Islet of Langerhans (tissue), 1 donor: ENCODE results near the gene LRP8.
"Not testable (repeated sequence)": the region's sequence is repeated elsewhere in the genome, so short reads cannot be mapped to it uniquely, and the experiment has no call there.

Experiments
- FAIRE-seq: peaks from one replicate; lab custom pipeline; 2011; peaks lifted over from hg19 to GRCh38; lab: Jason Lieb, UNC

Gene LRP8

DNA sequence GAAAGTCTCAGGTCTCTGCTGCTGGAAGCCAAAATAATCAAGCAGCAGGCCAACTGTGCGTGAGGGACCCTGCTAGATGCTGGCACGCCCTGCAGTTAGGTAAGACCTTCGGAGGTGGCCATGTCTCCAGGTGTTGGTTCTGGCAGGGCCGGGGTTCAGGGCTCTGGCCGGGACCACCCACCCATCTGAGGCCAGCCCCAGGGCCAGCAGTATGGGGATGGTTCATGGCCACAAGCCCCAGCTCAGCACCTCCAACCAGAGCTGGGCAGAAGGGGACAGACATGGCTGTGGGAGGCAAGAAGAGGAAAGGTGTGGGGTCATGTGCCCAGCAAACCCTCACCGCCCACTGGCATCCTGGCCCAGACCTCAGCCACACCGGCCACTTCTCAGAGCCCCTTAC lies 23.3 kb downstream of the LRP8 start:
- no peak for FAIRE-seq

DNA sequence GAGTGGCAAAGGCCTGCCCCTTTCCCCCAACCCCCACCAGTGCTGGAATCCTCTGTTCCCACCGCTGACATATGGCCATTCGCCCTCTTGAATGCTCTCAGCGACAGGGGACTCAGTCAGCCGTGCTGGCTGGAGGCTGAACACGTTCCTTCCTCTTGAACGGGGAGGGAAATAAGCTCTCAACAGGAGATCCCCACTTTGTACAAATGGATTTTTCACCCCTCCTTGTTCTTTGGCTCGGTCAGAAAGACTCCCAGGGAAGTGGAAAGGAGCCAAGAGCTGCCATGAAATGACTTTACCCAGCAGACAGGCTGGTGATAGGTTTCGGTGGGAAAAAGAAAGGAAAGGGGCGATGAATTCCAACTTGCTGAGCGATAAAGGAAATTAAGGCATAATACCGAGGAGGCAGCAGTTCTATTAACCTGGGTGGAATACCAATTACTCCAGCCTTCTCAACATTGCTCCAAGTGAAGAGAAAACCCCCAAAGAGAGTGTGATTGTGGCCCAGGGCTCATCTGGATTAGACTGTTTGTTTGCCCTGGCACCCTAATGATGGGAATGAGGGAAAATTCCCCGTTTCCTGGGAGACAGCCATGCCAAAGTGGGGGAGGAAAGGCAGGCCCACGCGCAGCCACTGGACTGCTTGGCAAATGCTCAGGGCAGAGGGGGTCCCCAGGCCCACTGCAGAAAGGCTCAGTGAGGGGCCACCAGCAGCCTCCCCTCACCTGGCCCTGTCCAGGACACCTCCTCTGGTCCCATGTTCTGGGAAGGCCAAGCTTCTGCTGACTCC lies 23.9 kb downstream of the LRP8 start:
- FAIRE-seq, result no peak

DNA sequence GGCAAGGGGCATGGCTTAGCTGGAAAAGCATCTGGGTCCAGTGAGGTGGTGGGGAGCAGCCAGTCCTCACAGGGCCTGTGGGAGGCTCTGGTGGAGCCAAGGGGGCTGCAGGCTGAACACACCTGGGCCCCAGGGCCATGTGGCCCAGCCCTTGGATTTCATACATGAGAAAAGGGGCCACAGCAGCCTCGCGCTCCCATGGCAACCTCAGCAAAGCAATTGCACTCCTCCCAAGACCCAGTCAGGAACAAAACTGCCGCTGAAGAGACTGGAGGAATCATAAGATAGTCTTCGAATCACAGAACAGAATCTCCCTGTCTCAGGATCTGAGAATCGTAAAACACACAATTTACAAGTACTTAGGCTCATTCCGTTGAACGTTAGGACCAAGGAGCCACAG lies 24.6 kb downstream of the LRP8 start:
- FAIRE-seq, result no peak

DNA sequence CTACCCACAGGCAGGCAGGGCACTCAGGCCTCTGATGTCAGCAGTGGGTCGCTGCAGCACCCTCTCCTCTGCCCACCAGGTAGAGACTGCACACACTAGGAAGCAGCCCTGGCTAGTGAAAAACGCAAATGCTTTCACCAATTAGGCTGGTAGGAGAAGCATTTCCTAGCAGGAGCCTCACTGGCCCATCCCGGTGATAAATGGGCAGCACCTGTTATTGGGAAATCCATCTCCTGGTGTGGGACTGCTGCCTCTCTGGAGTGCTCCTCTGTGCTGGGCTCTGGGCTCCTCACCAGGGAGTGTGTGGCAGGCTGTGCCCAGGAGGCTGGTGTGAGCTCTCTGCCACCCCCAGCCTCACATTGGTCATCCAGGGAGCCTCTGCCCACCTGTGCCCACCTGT lies 28.6 kb downstream of the LRP8 start:
- FAIRE-seq, result no peak

DNA sequence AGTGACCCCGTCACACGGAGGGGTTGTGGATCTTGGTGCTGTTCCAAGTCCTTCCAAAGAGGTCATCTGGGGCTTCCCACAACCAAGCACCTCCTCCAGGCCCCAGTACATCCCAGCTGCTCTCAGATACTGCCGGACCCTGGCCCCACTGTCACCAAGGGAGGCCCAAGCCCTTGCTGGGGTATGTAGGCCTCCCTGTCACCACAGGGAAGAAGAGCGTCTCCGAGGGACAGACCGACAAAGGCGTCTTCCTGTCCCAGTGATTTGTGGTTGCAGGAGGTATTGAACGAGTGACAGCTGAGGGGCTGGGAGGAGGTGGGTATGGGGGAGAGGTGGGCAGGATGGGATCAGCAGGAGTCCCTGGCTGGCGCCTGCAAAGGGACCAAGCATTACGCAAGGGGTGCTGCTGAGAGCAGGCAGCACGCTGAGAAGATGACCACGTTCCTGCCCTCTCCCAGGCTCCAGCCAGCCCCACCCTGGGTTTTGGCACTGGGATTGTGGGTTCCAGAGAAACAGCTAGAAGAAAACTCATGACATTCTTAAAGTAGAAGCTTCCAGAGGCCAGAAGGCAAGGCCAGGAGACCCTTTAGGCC lies 29.7 kb downstream of the LRP8 start:
- no peak for FAIRE-seq

DNA sequence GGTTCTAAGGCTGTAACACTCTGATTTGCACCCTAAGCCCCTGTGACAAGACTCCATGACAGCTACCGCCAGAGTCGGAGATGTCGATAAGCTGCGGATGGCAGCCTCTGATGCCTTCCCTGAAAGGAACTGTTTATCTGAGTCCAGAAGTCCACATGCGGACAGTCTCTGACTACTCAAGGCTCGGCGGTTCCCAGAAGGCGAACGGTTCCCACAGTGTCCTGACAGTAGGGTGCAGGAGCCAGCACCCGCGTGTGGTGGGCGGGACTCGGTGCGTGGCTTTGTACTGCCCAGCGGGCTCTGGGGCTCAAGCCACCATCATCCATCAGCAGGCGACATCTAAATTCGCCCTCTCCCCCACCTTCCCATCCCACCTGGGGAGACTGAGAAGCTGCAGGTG lies 30.7 kb downstream of the LRP8 start:
- no peak for FAIRE-seq

DNA sequence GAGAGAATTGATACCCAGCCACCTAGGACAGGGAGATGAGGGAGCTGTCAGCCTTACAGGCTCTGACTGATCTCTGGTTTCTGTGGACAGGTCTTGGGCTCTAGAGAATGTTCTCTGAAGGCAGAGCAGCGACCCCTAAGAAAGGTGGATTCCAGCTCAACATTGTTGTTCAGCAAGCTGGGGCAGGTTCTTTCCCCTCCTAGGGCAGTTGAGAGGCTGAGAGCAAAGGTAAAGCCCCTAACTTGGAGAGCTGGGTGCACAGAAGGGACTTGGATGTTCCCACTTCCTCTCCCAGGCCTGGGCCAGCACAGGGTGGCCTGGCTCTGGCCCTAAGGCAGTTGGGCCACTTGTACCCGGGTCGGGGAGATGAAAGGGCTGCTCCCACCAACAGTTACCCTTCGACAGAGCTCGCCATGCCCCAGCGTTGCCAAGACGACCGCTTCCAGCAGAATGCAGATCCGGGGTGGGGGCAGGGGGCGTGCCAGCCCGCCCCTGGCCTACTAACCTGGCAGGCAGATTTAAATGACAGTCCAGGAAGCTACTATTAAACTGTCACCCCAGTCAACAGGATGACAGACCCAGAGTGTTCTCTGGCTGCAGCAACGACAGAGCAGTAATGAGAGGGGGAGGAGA lies 31.6 kb downstream of the LRP8 start:
- FAIRE-seq, result no peak

DNA sequence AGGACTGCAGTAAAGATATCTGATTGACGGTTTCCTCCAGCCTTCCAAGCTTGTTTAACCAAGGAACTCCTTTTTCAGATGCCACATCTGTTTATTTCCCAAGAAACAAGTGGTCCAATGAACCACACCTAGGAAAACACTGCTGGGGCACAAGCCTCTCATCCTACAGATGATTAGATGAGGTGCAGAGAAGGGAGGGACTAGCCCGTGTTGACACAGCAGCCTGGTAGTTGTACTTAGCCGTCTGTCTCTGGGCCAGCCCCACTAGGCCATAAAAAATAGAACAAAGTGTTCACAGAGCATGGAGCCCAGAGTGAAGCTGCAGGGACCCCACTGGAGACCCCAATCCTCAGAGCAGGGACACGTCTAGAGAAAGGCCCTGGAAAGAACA lies 32.1 kb downstream of the LRP8 start:
- no peak for FAIRE-seq

DNA sequence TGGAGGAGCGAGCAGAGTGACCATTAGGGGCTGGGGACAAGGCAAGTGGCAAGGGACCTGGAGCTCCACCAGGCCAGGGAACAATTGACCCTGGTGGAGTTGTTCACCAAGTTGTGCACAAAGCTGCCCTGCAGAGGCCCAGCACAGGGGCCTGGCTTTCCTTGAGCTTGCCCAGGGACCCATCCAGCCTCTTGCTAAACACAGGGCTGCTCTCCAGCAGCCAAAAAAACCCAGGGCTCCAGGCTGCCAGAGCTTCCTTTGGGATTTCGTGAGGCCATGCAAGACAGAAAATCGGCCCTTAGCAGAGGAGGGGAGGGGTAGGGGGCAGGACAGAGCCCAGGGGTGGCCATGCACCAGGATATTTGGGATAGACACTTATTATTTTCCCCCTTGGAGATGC lies 32.6 kb downstream of the LRP8 start:
- FAIRE-seq, result no peak

DNA sequence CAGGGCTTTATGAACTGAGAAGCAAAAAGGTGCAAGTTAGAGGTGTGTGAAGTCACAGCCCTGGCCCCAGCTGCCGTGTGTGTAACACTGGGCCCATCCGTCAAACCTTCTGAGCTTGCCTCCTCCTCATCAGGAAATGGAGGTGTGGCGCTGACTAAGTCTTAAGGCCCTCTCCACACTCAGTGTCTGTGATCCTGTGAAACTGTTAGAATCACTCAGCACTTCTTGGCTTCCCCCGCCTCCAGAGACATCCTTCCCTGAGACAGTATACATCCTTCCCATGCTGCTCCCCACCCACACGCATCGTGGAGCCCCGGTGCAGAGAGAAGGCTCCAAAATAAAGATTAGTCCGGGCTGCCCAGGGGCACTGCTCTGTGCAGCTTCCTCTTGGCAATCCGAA lies 33.3 kb downstream of the LRP8 start:
- no peak for FAIRE-seq

DNA sequence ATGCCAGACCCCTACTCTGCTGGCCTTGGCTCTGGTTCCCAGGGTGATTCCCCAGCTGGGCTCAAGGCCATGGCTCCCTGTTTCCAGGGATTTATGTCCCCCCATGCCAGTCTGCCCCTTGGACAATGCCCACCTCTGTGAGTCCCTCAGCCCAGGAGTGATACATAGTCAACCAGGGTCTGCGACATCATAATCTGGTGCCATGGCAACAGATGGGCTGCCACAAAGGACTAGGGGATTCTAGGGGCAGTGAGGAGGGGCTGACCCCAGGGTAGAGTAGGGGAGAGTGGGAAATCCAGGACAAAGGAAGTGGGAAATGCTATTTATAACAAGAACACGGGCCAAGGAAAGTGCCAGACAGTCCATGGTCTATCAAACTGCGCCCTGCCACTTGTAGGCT lies 33.8 kb downstream of the LRP8 start:
- FAIRE-seq, result no peak

DNA sequence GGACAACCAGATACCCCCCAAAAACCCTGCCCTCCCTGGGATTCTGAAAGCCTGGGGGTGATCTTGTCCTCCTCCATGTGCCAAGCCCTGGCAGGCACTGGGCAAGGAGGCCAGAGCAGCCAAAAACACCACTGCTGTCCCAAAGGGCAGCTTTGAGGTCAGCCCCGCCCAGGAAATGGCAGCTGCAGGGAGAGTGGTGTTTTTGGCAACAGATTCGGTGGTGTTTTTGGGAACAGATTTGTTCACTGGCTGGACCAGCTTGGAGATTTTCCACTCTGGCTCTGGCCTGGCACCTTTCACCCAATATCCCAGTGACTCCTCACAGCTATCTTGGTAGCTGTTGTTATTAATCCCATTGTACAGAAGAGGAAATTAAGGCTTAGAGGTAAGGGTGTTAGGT lies 34.7 kb downstream of the LRP8 start:
- FAIRE-seq, result no peak

DNA sequence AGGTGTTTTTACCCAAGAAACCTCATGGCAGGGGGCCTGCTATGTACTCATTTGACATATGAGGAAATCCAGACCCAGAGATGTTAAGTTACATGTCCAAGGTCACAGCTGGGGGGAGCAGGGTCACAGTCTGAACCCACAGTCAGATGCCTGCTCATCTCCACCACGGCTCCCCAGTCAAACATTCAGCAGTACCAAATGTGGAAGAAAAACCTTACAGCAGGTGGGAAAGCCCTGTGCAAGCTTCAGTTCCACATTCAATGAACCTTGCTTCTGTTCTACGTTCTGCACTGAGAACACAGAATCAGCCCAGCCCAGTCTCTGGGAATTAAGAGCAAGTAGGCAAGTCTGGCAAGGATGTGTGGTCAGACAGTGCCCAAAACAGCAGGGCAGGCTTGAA lies 35.2 kb downstream of the LRP8 start:
- no peak for FAIRE-seq

DNA sequence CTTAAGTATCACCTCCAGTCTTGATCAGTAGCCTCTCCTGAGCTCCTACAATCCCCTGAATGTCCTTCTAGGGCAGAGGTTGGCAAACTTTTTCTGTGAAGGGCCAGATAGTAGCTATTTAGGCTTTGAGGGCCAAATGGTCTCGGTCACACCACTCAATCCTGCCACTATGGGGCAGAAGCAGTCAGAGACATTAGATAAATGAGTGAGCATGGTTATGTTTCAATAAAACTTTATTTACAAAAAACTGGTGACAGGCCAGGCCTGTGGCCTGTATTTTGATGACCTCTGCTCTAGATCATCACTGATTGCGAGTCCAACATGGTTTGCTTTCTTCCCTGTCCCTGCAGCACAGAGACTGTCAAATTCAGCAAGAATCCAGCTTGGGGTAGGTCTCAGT lies 36.3 kb downstream of the LRP8 start:
- FAIRE-seq, result no peak

DNA sequence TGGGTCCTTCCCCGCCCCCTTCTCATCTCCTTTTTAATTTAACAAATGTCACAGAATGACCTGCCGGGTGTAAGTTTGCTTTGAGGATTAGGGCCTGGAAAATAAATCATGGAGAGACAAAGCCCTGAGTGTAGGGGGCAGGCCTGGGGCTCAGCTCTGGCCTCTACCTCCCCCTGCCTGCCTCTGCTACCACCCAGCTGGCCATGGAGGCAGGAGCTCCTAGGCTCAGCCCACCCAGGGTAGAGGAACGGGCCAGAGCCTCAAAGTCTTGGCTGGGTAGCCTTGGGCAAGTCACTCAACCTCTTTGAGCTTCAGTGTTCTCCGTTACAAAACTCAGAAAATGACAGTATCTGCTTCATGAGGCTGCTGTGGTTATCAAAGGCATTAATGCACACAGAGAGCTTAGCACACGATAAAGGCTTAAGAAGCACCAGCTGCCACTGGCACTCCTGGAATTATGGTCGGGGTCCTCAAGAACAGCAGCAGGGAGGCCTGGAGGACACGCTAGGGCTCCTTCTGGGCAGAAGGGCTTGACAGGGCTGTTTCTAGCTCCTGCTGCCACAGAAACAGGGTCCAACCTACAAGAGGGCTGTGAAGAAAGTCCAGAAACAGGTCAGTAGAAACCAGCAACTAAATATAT lies 39.0 kb downstream of the LRP8 start:
- FAIRE-seq, result no peak

DNA sequence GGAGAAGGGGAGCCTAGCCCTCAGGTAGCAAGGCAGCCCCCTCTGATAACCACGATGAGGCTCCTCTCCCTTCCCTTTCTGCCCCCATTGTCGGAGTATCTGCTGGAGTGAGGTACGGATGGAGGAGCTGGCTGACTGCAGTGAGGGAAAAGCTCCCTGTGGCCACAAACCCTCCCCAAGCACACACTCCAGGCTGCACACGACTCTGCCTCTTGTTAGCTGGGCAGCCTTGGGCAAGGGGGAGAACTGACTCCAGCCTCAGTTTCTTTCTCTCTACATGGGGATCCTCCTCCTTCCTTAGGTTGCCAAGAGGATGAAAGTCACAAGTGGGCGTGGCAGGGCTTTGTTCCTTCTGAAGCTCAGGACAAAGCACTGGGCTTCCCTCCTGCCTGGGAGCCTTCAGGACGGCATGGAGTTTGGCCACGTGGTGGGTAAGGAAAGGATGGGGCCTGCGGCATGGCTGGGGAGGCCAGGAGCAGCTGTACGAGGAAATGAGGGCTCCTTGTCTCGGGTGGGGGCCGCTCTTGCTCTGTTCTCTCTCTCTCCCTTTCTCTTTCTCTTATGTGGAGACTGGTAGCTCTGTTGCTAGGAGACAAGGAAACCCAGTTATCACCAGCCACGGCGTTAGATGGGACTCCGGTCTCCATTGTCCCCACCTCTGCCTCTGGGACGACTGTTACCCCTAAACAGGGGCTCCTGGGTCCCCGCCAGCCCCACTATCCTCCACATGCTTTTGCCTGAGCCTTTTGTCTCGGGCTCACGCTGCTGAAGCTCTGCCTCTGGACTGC lies 39.7 kb downstream of the LRP8 start:
- FAIRE-seq, result no peak

DNA sequence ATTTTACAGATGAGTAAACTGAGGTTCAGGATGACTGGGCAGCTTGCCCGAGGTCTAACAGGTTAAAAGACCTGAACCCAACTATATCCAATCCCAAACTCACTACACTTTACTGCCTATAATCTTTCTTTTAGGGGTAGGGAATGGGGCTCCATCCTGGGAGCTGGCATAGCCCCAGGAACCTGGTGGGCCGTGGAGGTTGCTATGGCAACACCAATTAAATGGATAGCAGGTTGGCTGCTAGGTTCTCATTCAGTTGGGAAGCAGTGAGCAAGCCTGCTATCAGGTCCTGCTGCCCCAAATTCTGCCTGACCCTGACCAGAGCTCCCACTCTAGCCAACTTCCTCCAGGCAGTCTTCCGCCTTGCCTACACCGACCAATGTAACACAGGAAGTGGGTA lies 40.9 kb downstream of the LRP8 start:
- no peak for FAIRE-seq

DNA sequence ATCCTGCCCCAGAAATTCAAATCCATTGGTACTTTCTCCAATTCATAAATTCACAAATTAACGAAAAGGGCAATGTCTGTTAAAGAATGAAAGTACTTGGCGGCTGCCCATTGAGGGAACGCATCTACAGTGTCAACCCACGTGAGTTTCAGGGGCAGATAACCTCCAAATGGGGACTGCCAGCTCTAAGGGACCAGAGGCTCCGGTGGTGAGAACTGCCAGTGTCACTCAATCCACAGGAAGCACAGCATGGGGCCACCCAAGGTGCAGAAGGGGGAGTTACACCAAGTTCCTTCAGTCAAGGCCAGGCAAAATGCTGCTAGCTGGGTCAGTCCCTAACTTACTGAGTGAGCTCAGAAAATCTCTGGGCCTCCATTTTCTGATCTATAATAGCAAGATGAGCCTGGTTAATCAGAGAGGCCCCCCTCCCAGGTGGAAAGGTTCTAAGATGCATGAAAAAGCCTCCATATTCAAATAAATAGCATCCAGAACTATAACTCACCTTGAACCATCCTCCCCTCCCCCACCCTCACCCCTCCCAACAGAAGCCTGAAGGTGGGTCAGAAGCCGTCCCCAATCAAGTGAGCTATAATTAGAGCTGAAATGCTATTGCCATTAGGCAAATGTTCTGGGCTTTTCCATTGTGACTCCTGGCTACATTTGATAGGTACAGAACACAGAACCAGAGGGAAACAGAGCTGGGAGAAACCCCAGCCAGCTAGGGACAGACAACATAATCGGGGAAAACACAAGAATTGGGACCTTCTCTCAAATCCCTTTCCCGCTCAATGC lies 41.7 kb downstream of the LRP8 start:
- FAIRE-seq, result no peak

DNA sequence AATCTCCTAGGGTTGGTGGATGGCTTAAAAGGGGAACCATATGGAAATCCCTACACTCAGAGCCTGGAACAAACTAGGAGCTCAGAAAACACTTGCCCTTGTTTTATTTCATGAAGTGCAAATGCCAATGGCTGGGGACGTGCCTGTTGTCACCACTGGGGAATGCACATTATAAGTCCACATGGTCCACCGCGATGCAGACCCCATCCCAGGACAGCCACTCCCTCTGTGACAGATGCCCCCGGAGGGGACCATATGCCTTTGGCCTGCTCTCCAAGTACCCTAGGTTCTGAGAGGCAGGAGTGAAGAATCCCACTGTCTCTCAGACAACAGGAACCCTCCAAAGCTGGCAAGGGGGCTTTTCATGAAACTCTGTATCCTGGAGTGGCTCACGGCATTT lies 42.3 kb downstream of the LRP8 start:
- no peak for FAIRE-seq

DNA sequence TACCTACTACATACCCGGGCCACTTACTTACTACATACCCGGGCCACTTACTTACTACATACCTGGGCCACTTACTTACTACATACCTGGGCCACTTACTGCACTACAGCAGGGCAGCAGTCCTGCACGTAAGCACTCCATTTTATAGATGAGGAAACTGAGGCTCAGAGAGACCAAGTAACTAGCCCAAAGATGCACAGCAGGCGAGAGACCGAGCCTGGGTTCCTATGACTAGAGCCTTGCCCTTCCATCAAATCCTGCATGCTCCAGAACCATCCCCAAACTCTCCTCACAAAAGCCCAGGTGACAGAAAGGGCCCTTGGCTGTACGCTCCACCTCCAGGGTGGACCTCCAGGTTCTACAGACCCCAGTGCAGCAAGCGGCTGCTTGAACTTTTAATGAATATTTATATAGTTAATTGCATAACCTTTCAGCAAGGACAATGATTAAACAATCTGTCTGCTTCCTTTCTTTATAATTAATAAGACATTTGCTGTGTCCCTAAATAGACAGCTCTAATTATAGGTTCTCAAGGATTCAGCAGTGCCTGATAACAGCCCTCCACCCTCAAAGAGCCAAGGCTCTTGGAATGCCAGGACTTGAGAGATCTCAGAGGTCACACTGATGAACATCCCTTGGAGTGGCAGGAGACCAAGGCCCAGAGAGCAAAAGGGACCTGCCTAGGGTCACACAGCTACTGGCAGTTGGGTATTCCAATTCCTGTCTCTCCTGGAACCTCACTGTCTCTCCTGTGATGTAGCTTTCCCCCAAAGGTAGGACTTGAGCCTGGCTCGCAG lies 43.4 kb downstream of the LRP8 start:
- no peak for FAIRE-seq

DNA sequence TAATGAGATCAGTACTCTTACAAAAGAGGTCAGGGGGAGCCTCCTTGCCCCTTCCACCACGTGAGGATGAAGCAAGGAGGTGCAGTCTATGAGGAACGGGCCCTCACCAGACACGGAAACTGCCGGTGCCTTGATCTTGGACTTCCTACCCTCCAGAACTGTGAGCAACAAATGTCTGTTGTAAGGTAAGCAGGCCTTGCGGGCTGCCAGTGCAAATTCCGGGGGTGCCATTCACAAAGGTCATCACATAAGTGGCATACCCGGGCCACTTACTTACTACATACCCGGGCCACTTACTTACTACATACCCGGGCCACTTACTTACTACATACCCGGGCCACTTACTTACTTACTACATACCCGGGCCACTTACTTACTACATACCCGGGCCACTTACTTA lies 44.7 kb downstream of the LRP8 start:
- not testable (repeated sequence) for FAIRE-seq
